Heart left ventricle (tissue), 16 donors: ENCODE results near the gene DBNDD1. TPM values are rescaled to one million over a fixed set of nuclear protein-coding genes. Genes with fewer than 3 reads are reported as not detected.
A peak's percentile ranks its signal among the peaks of the same experiment; 100 is the strongest.

Source experiments
- ATAC-seq, 4 donors: fragments of 200-7000 bp; cut with Tn5 transposase; one replicate each; pipeline ENCODE4 v1.9.1; 2020 to 2022; ENCODE audit warnings: moderate library complexity in 4 of 4, mild to moderate bottlenecking in 3 of 4, moderate number of reproducible peaks in 1 of 4
- DNase-seq, 5 donors: peaks; one replicate each; pipeline ENCODE4 v3.0.0-alpha.2; 2020
- H3K27ac ChIP-seq, 12 donors: fragments of 200-600 bp; sonication (generic) in 4 of 12; one replicate each; pipeline versions ENCODE4 v1.5.0 to v1.8.0; 2016 to 2022; ENCODE audit warnings: mild to moderate bottlenecking in 2 of 12
- H3K27me3 ChIP-seq, 9 donors: fragments of 200-600 bp; sonication (generic) in 2 of 9; one replicate each; pipeline versions ENCODE4 v1.5.1 to v1.8.0; 2016 to 2022; ENCODE audit warnings: mild to moderate bottlenecking in 3 of 9
- H3K36me3 ChIP-seq, 9 donors: fragments of 200-600 bp; sonication (generic) in 2 of 9; one replicate each; pipeline versions ENCODE4 v1.5.0 to v1.8.0; 2018 to 2022; ENCODE audit warnings: mild to moderate bottlenecking in 2 of 9
- H3K4me1 ChIP-seq, 12 donors: fragments of 200-600 bp; sonication (generic) in 4 of 12; one replicate each; pipeline versions ENCODE4 v1.5.0 to v1.8.0; 2016 to 2022; ENCODE audit warnings: mild to moderate bottlenecking in 3 of 12
- H3K4me3 ChIP-seq, 12 donors: fragments of 200-600 bp; sonication (generic) in 4 of 12; one replicate each; pipeline versions ENCODE4 v1.5.0 to v1.8.0; 2017 to 2022; ENCODE audit warnings: mild to moderate bottlenecking in 9 of 12, moderate library complexity in 4 of 12
- H3K9me3 ChIP-seq, 12 donors: fragments of 200-600 bp; sonication (generic) in 4 of 12; one replicate each; pipeline versions ENCODE4 v1.5.0 to v1.8.0; 2016 to 2022; ENCODE audit warnings: mild to moderate bottlenecking in 1 of 12
- POLR2A ChIP-seq, 2 donors: fragments of 450-650 bp; IDR thresholded peaks; one replicate each; pipeline ENCODE4 v1.6.1; 2017; ENCODE audit warnings: antibody characterized with exemption in 2 of 2, mild to moderate bottlenecking in 2 of 2, moderate library complexity in 2 of 2
- WGBS, 4 donors: extraction: QIAGEN DNeasy Blood & Tissue Kit in 2 of 4; methylation state at CpG; one replicate each; pipeline versions ENCODE4 v1.1.5 to v1.1.7; 2013 to 2018; 5-methylcytosine and 5-hydroxymethylcytosine counted together
- intact Hi-C, 10 donors: fragments of 100-400 bp; cut with DNase I; formaldehyde crosslinking; loops; one replicate each; pipeline versions ENCODE4 v1.11.1 to v1.14.2; 2022
- polyA plus RNA-seq, 2 donors: library from polyadenylated mRNA; stranded (reverse); fragments of 200-250 nt; gene quantifications; one replicate each; pipeline ENCODE4 v1.2.3, GENCODE V29; 2013
- total RNA-seq, 9 donors: library from RNA; depleted of rRNA in 2 of 9; stranded (reverse); fragments of >200 nt in 2 of 9; fragmentation: NEBNext Ultra II Directional in 3 of 9; extraction: Animal tissue kit (Norgen Biotek cat#: 25700) in 3 of 9; gene quantifications; one replicate each; pipeline versions ENCODE4 v1.1.0 to v1.2.4, GENCODE V29; 2016 to 2023
- TF ChIP-seq, protein P1 (sequence below), 12 donors: fragments of 200-600 bp; sonication (generic) in 4 of 12; IDR thresholded peaks; one replicate each; pipeline versions ENCODE4 v1.5.0 to v1.8.0; 2018 to 2022; ENCODE audit warnings: antibody characterized with exemption in 12 of 12, mild to moderate bottlenecking in 5 of 12
- donor health status: ischemic (EF 13 %, LVEDD 7.1; RV severe dilation, severe dysfunction).
- donor health status: healthy with polysubstance abuse.
- donor health status: DM: no; HTN: yes; CAD: no.
- donor health status: DM: no; HTN: no; CAD: no.
- donor health status: ischemic (EF 25% LVEDD 6.9; RV normal size, moderate dysfunction).
- donor health status: ischemic (EF 25% LVEDD 5.7; RV mildly dilated, moderate dysfunction).
- donor health status: healthy.
- donor health status: DM: yes; HTN: yes; CAD: no.
- donor health status: ischemic (EF 35%, LVEDD 5.7; RV mildly dilated, moderate dysfunction).
- donor health status: nonischemic (EF 11% LVEDD 7.7; RV severe dilation, severe dysfunction).
- donor health status: DM: yes; HTN: yes; CAD: no.
- donor health status: PGD.
- donor health status: ischemic (EF 29% LVEDD 5.4; RV normal size, mild dysfunction).
- donor health status: nonischemic (EF 23%, LVEDD 6.1; RV moderate dilation, normal function).

Gene DBNDD1
- total and polyA plus RNA-seq, 11 donors = 1.4 to 16.0 (median 4.4) TPM

- Histone ChIP-seq H3K4me3 (peak overlapping the region; percentile 17 to 52 (median 44)), H3K27me3 (peaks cover 0 to 14% (median 6%) of the 10 kb centered on the region in 9 donors), H3K4me1 (peaks cover 0 to 15% (median 11%) of the 10 kb centered on the region in 12 donors), H3K27ac (peak overlapping the region in 1 of 12 donors; percentile 5), H3K36me3 (peaks cover 0 to 28% (median 19%) of the 10 kb centered on the region in 9 donors), H3K9me3 (no peaks in the 10 kb centered on the region)
- TF ChIP-seq POLR2A (IDR thresholded peaks at IDR 0.05) = no peak
- TF ChIP-seq, protein P1, sequence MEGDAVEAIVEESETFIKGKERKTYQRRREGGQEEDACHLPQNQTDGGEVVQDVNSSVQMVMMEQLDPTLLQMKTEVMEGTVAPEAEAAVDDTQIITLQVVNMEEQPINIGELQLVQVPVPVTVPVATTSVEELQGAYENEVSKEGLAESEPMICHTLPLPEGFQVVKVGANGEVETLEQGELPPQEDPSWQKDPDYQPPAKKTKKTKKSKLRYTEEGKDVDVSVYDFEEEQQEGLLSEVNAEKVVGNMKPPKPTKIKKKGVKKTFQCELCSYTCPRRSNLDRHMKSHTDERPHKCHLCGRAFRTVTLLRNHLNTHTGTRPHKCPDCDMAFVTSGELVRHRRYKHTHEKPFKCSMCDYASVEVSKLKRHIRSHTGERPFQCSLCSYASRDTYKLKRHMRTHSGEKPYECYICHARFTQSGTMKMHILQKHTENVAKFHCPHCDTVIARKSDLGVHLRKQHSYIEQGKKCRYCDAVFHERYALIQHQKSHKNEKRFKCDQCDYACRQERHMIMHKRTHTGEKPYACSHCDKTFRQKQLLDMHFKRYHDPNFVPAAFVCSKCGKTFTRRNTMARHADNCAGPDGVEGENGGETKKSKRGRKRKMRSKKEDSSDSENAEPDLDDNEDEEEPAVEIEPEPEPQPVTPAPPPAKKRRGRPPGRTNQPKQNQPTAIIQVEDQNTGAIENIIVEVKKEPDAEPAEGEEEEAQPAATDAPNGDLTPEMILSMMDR (IDR thresholded peaks at IDR 0.05) = no peak
- DNase-seq (no peak), ATAC-seq (peak in 3 of 4 donors; percentile 4 to 14 (median 13))
- intact Hi-C loops = no loop called here
- WGBS, 4 donors = 45 to 50% (median 47%) methylated on average over 19 to 23 of the region's 23 CpGs
Measured at GRCh38 chr16:90046122-90046970, 27.1 kb upstream of the DBNDD1 start.

- TF ChIP-seq, protein P1 (IDR thresholded peaks at IDR 0.05) = no peak
- no peak for TF ChIP-seq POLR2A (IDR thresholded peaks at IDR 0.05)
- no peak overlapping the region for H3K4me3 ChIP-seq
- H3K27ac ChIP-seq = no peak overlapping the region
- intact Hi-C loops = no loop called here
- H3K27me3 ChIP-seq = peaks cover 0 to 14% (median 6%) of the 10 kb centered on the region in 9 donors
- H3K9me3 ChIP-seq = no peaks in the 10 kb centered on the region
- peaks cover 0 to 49% (median 32%) of the 10 kb centered on the region in 9 donors for H3K36me3 ChIP-seq
- ATAC-seq (no peak), DNase-seq (no peak)
- H3K4me1 ChIP-seq = peaks cover 0 to 15% (median 11%) of the 10 kb centered on the region in 12 donors
- WGBS, 4 donors = 84 to 97% (median 95%) methylated on average over 5 to 7 of the region's 7 CpGs
Measured at GRCh38 chr16:90044111-90044551, 24.9 kb upstream of the DBNDD1 start.

- no peak for TF ChIP-seq POLR2A (IDR thresholded peaks at IDR 0.05)
- TF ChIP-seq, protein P1 (IDR thresholded peaks at IDR 0.05) = no peak
- Histone ChIP-seq H3K4me3 (no peak overlapping the region), H3K27me3 (peaks cover 0 to 14% (median 6%) of the 10 kb centered on the region in 9 donors), H3K4me1 (peaks cover 0 to 15% (median 11%) of the 10 kb centered on the region in 12 donors), H3K9me3 (no peaks in the 10 kb centered on the region), H3K36me3 (peaks cover 0 to 55% (median 38%) of the 10 kb centered on the region in 9 donors), H3K27ac (no peak overlapping the region)
- DNase-seq (no peak), ATAC-seq (no peak)
- 84 to 95% (median 93%) methylated on average over 18 to 20 of the region's 20 CpGs for WGBS, 4 donors
- intact Hi-C loops = no loop called here
Measured at GRCh38 chr16:90043526-90043925, 24.3 kb upstream of the DBNDD1 start.

GRCh38 chr16:90042946-90043514 lies 23.8 kb upstream of the DBNDD1 start:
- DNase-seq = no peak

More at GRCh38 chr16:90042946-90043514, 23.8 kb upstream of the DBNDD1 start:
- no peak for ATAC-seq
- Histone ChIP-seq H3K4me3 (no peak overlapping the region), H3K27me3 (peaks cover 0 to 14% (median 6%) of the 10 kb centered on the region in 9 donors), H3K4me1 (peaks cover 0 to 15% (median 11%) of the 10 kb centered on the region in 12 donors), H3K27ac (no peak overlapping the region), H3K9me3 (no peaks in the 10 kb centered on the region), H3K36me3 (peaks cover 0 to 60% (median 43%) of the 10 kb centered on the region in 9 donors)
- WGBS, 4 donors = 84 to 86% (median 86%) methylated on average over 19 of the region's 19 CpGs
- intact Hi-C loops = no loop called here
- TF ChIP-seq POLR2A (IDR thresholded peaks at IDR 0.05) = no peak
- TF ChIP-seq, protein P1 (IDR thresholded peaks at IDR 0.05) = no peak
